Right atrium auricular region (tissue), 2 donors: ENCODE measurements around the gene FUT2. TPM values are rescaled to one million over a fixed set of nuclear protein-coding genes. Genes with fewer than 3 reads are reported as not detected.

Source experiments
- DNase-seq: peaks from one replicate; pipeline ENCODE4 v3.0.0-alpha.2; 2019; ENCODE audit warnings: low spot score
- H3K27ac ChIP-seq, 2 donors: fragments of 200-600 bp; sonication (generic); 1 replicate in 1 of 2; 2 replicates in 1 of 2; pipeline ENCODE4 v1.5.1; 2016 to 2019
- H3K27me3 ChIP-seq, 2 donors: fragments of 200-600 bp; sonication (generic); one replicate each; pipeline versions ENCODE4 v1.5.1 to v1.6.0; 2017 to 2019
- H3K36me3 ChIP-seq: fragments of 200-600 bp; sonication (generic); one replicate; pipeline ENCODE4 v1.5.1; 2016
- H3K4me1 ChIP-seq, 2 donors: fragments of 200-600 bp; sonication (generic); one replicate each; pipeline versions ENCODE4 v1.5.1 to v1.6.0; 2017 to 2019
- H3K4me3 ChIP-seq, 2 donors: fragments of 200-600 bp; sonication (generic); 1 replicate in 1 of 2; 2 replicates in 1 of 2; pipeline ENCODE4 v1.5.1; 2017 to 2019; ENCODE audit warnings: mild to moderate bottlenecking in 1 of 2, moderate library complexity in 1 of 2
- H3K9me3 ChIP-seq, 2 donors: fragments of 200-600 bp; sonication (generic); one replicate each; pipeline ENCODE4 v1.5.1; 2019
- CTCF ChIP-seq, 2 donors: fragments of 200-600 bp; sonication (generic); IDR thresholded peaks; one replicate each; pipeline ENCODE4 v1.5.1; 2019; ENCODE audit warnings: antibody characterized with exemption in 2 of 2
- total RNA-seq, 2 donors: library from RNA; depleted of rRNA; stranded (reverse); fragments of >200 nt; gene quantifications; one replicate each; pipeline ENCODE4 v1.1.0, GENCODE V29; 2016

Gene FUT2
- total RNA-seq, 2 donors from 2014 or later, result not detected

- DNase-seq, result no peak
- Histone ChIP-seq H3K9me3 (no peaks in the 10 kb centered on the region), H3K4me1 (peaks cover 0 to 6% of the 10 kb centered on the region in 2 donors), H3K27me3 (no peaks in the 10 kb centered on the region), H3K4me3 (no peak overlapping the region), H3K27ac (no peak overlapping the region), H3K36me3 (no peaks in the 10 kb centered on the region)
- TF ChIP-seq CTCF (IDR thresholded peaks at IDR 0.05), result no peak
These were observed 22.2 kb upstream of the FUT2 start for GRCh38 chr19:48673436-48674100.

DNA sequence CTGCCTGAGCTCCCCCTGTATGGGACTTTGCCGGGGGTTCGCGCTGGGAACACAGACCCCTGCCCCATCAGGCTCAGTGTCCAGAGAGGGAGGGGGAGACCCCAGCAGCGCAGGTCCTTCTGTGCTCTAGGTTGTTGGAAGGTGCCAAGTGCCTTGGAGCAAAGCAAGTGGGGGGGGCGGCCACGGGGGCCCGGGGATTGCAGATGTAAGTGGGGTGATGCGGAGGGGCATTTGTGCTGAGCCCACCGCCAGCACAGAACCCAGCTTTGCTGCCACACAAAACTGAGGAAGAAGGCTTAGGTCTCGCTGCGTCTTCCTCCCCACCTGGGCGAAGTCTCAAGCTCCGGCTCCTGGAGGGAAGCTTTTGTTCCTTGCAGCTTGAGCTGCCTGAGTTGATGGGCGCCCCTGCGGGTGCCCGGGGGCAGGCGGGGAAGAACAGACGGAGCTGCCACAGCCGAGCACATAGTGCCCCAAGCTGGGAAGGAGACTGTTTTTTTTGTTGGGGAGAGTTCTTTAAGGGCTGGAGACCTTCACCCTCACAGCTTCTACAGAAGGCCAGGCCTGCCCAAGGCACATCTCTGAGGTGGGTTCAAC, 21.5 kb upstream of the FUT2 start:
- Histone ChIP-seq H3K4me1 (peaks cover 0 to 6% of the 10 kb centered on the region in 2 donors), H3K27me3 (no peaks in the 10 kb centered on the region), H3K36me3 (no peaks in the 10 kb centered on the region), H3K9me3 (no peaks in the 10 kb centered on the region), H3K4me3 (no peak overlapping the region), H3K27ac (no peak overlapping the region)
- no peak for TF ChIP-seq CTCF (IDR thresholded peaks at IDR 0.05)
- DNase-seq, result no peak

DNA sequence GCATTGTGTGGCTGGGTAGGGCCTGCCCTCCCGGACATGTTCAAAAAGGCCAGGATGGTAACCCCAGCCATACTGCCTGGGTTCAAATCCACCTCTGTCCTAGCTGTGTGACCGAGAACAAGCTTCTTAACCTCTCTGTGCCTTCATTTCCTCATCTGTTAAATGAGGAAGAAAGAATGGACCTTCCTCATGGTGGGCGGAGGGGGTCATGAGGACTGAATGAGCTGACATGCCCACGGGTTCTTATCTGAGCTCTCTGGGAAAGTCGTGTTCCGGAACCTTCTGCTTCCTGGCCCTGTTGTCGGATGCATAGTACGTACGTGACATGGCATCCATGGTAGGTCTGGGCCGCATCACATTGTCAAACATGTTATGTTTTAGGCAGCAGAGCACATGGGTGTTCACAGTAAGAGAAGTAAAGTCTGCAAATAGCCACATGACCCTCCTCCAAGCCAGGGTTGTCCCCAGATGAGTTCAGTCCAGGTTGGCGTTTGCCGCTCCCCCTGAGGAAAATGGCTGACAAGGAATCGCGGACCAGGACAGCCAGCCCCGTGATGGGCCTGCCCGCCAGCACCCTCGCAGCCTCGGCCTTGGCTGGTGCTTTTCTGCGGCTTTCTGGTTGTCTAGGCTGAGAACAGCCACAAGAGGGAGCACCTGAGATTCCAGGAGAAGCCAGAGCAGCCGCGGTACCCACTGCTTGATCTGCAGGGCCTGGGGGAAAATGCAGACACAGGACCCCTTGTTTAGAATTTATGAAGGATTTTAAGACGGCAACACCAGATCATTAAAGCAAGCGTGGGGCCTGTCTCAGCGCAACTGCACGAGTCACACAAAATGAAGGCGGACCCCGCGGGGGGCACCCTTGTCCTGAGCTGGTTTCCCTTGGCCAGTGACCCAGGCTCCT, 20.6 kb upstream of the FUT2 start:
- peaks cover 0 to 6% of the 10 kb centered on the region in 2 donors for H3K4me1 ChIP-seq
- DNase-seq, result peak; percentile 82
- H3K27me3 ChIP-seq, result no peaks in the 10 kb centered on the region
- peak; percentile 56 to 90 for TF ChIP-seq CTCF (IDR thresholded peaks at IDR 0.05)
- no peak overlapping the region for H3K4me3 ChIP-seq
- no peaks in the 10 kb centered on the region for H3K9me3 ChIP-seq
- H3K27ac ChIP-seq, result no peak overlapping the region
- no peaks in the 10 kb centered on the region for H3K36me3 ChIP-seq

DNA sequence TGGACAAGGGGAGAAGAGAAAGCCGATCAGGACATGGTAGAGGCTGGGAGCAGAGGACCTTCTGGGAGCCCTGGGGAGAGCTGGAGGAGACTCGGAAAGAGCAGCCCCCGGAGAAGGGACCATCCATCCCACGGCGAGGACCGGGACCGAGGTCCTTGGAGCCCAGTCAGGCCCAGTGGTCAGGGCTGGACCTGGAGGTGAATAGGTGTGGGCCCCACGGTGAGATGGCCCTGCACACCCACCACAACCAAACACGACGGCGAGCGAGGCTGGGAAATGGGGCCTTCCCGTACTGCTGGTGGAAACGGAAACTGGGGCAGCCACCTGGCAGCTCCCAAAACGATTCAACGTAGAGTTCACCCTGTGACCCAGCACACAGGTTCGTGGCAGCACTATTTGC, 19.3 kb upstream of the FUT2 start:
- no peak for DNase-seq
- H3K4me3 ChIP-seq, result no peak overlapping the region
- H3K36me3 ChIP-seq, result no peaks in the 10 kb centered on the region
- no peak overlapping the region for H3K27ac ChIP-seq
- H3K4me1 ChIP-seq, result peaks cover 0 to 6% of the 10 kb centered on the region in 2 donors
- no peaks in the 10 kb centered on the region for H3K9me3 ChIP-seq
- H3K27me3 ChIP-seq, result no peaks in the 10 kb centered on the region
- TF ChIP-seq CTCF (IDR thresholded peaks at IDR 0.05), result no peak

GRCh38 chr19:48676887-48677286, 18.9 kb upstream of the FUT2 start:
- H3K27me3 ChIP-seq, result no peaks in the 10 kb centered on the region
- no peak overlapping the region for H3K27ac ChIP-seq
- no peaks in the 10 kb centered on the region for H3K36me3 ChIP-seq
- DNase-seq, result no peak
- no peak for TF ChIP-seq CTCF (IDR thresholded peaks at IDR 0.05)
- no peaks in the 10 kb centered on the region for H3K9me3 ChIP-seq
- H3K4me3 ChIP-seq, result no peak overlapping the region
- peaks cover 0 to 6% of the 10 kb centered on the region in 2 donors for H3K4me1 ChIP-seq
